Keratinocyte (primary cell): Measurements from ENCODE around the gene IFT88.

Experiments
- CTCF ChIP-seq, 3 experiments: IDR thresholded peaks in 1 of 3; conservative IDR thresholded peaks in 1 of 3; optimal IDR thresholded peaks in 1 of 3; 2 replicates in 2 of 3; 3 replicates in 1 of 3; pipeline versions ENCODE3 to v1.5.1; 2011; ENCODE audit warnings: low read length in 3 of 3, mild to moderate bottlenecking in 3 of 3, moderate library complexity in 2 of 3, control low read depth in 1 of 3, inconsistent platforms in 1 of 3; ENCODE audit not compliant: insufficient read depth in 2 of 3; ENCODE audit errors: extremely low read depth in 1 of 3
- EZH2 ChIP-seq: IDR thresholded peaks from one replicate; pipeline ENCODE4 v1.6.1; 2012; ENCODE audit warnings: inconsistent platforms, mild to moderate bottlenecking, low read length, moderate library complexity

GRCh38 chr13:20610006-20610405, 43.0 kb downstream of the IFT88 start:
- TF ChIP-seq CTCF (optimal IDR thresholded peaks at IDR 0.05 in 1 of 3, IDR thresholded peaks at IDR 0.05 in 1 of 3, conservative IDR thresholded peaks at IDR 0.05 in 1 of 3; ENCODE audit: extremely low read depth in 1 of 3, insufficient read depth in 2 of 3, low read length in 3 of 3) (no peak), EZH2 (no peak)
